K562 treated with DMSO at 1 percent for 24 hours (cell line): ENCODE results near the gene LY6G6F. TPM values are rescaled to one million over a fixed set of nuclear protein-coding genes. Genes with fewer than 3 reads are reported as not detected.

ENCODE experiments used
- total RNA-seq: library from RNA; unstranded; fragments of 300-600 nt; gene quantifications from 2 replicates; pipeline ENCODE4 v1.2.3, GENCODE V29; 2022; ENCODE audit warnings: low read depth; ENCODE audit not compliant: insufficient read depth

LY6G6F gene
- total RNA-seq, 1 experiment from 2014 or later: not detected

Other genes starting within 250 kb of the LY6G6F start
- gene MICB, start 208.7 kb upstream of the LY6G6F start, total RNA-seq: 27.4 and 28.7 TPM in 2 replicates
- gene MCCD1, start 177.9 kb upstream of the LY6G6F start, total RNA-seq: not detected in 2 replicates
- 156 and 175 TPM in 2 replicates for gene DDX39B, start 164.9 kb upstream of the LY6G6F start, total RNA-seq
- gene ATP6V1G2, start 160.3 kb upstream of the LY6G6F start, total RNA-seq: not detected in 2 replicates
- gene NFKBIL1, start 159.3 kb upstream of the LY6G6F start, total RNA-seq: 78.2 and 92.3 TPM in 2 replicates
- gene LTA, start 134.6 kb upstream of the LY6G6F start, total RNA-seq: 0.42 TPM in 1 of 2 replicates, not detected in the other
- 0.32 and 0.80 TPM in 2 replicates for gene TNF, start 131.3 kb upstream of the LY6G6F start, total RNA-seq
- gene LTB, start 124.4 kb upstream of the LY6G6F start, total RNA-seq: 2.1 TPM in 1 of 2 replicates, not detected in the other
- 1.2 and 4.7 TPM in 2 replicates for gene LST1, start 120.6 kb upstream of the LY6G6F start, total RNA-seq
- gene NCR3, start 113.9 kb upstream of the LY6G6F start, total RNA-seq: 1.8 and 2.2 TPM in 2 replicates
- gene AIF1, start 91.6 kb upstream of the LY6G6F start, total RNA-seq: 8.9 and 11.5 TPM in 2 replicates
- 276 and 279 TPM in 2 replicates for gene PRRC2A, start 86.2 kb upstream of the LY6G6F start, total RNA-seq
- gene BAG6, start 54.2 kb upstream of the LY6G6F start, total RNA-seq: 470 and 501 TPM in 2 replicates
- gene APOM, start 51.0 kb upstream of the LY6G6F start, total RNA-seq: 5.6 and 8.4 TPM in 2 replicates
- 42.1 and 44.2 TPM in 2 replicates for gene C6orf47, start 46.1 kb upstream of the LY6G6F start, total RNA-seq
- gene GPANK1, start 41.9 kb upstream of the LY6G6F start, total RNA-seq: 62.9 and 68.1 TPM in 2 replicates
- gene CSNK2B, start 40.8 kb upstream of the LY6G6F start, total RNA-seq: 569 and 630 TPM in 2 replicates
- gene LY6G5B, start 36.9 kb upstream of the LY6G6F start, total RNA-seq: 4.5 and 6.0 TPM in 2 replicates
- 0.45 TPM in 1 of 2 replicates, not detected in the other for gene LY6G5C, start 25.8 kb upstream of the LY6G6F start, total RNA-seq
- 104 and 110 TPM in 2 replicates for gene ABHD16A, start 3.5 kb upstream of the LY6G6F start, total RNA-seq
- not detected in 2 replicates for gene LY6G6D, start 8.5 kb downstream of the LY6G6F start, total RNA-seq
- gene LY6G6C, start 14.9 kb downstream of the LY6G6F start, total RNA-seq: not detected in 2 replicates
- gene MPIG6B, start 16.5 kb downstream of the LY6G6F start, total RNA-seq: not detected in 2 replicates
- 60.3 and 69.2 TPM in 2 replicates for gene DDAH2, start 22.4 kb downstream of the LY6G6F start, total RNA-seq
- 1,325 and 1,384 TPM in 2 replicates for gene CLIC1, start 29.7 kb downstream of the LY6G6F start, total RNA-seq
- 31.2 and 34.8 TPM in 2 replicates for gene MSH5, start 33.1 kb downstream of the LY6G6F start, total RNA-seq
- 4.5 and 5.1 TPM in 2 replicates for gene SAPCD1, start 55.8 kb downstream of the LY6G6F start, total RNA-seq
- gene VWA7, start 70.5 kb downstream of the LY6G6F start, total RNA-seq: 5.7 and 7.6 TPM in 2 replicates
- 128 and 134 TPM in 2 replicates for gene VARS1, start 88.9 kb downstream of the LY6G6F start, total RNA-seq
- gene LSM2, start 100.1 kb downstream of the LY6G6F start, total RNA-seq: 164 and 168 TPM in 2 replicates
- gene HSPA1L, start 108.4 kb downstream of the LY6G6F start, total RNA-seq: 4.2 and 4.5 TPM in 2 replicates
- gene HSPA1A, start 108.7 kb downstream of the LY6G6F start, total RNA-seq: 1,066 and 1,122 TPM in 2 replicates
- 895 and 916 TPM in 2 replicates for gene HSPA1B, start 120.9 kb downstream of the LY6G6F start, total RNA-seq
- 325 and 330 TPM in 2 replicates for gene NEU1, start 156.0 kb downstream of the LY6G6F start, total RNA-seq
- gene SLC44A4, start 172.1 kb downstream of the LY6G6F start, total RNA-seq: 10.9 and 11.4 TPM in 2 replicates
- 93.8 and 95.0 TPM in 2 replicates for gene EHMT2, start 190.8 kb downstream of the LY6G6F start, total RNA-seq
- 8.6 and 11.4 TPM in 2 replicates for gene ZBTB12, start 195.2 kb downstream of the LY6G6F start, total RNA-seq
- gene C2, start 220.9 kb downstream of the LY6G6F start, total RNA-seq: 7.2 and 10.1 TPM in 2 replicates
- 2.5 and 2.8 TPM in 2 replicates for gene CFB, start 239.2 kb downstream of the LY6G6F start, total RNA-seq